ENCODE results near the gene ABCF2.

- TF ChIP-seq CTCF (optimal IDR thresholded peaks at IDR 0.05 in 1 of 3, IDR thresholded peaks at IDR 0.05 in 1 of 3, conservative IDR thresholded peaks at IDR 0.05 in 1 of 3; ENCODE audit: extremely low read depth in 1 of 3, insufficient read depth in 2 of 3, low read length in 3 of 3) (no peak), EZH2 (IDR thresholded peaks at IDR 0.05; ENCODE audit: low read length) (no peak)
These were observed 5.3 kb upstream of the ABCF2 start, which contains the start of gene CHPF2 for GRCh38 chr7:151232091-151232916.

Data from keratinocyte (primary cell).